Heart right ventricle (tissue), 16 donors: ENCODE measurements around the gene DAB1. TPM values are rescaled to one million over a fixed set of nuclear protein-coding genes. Genes with fewer than 3 reads are reported as not detected.

Experiments
- ATAC-seq, 8 donors: fragments of 200-7000 bp; cut with Tn5 transposase; one replicate each; pipeline ENCODE4 v1.9.1; 2020; ENCODE audit warnings: mild to moderate bottlenecking in 8 of 8, moderate library complexity in 8 of 8, moderate number of reproducible peaks in 1 of 8
- DNase-seq, 2 donors: peaks; one replicate each; pipeline ENCODE4 v3.0.0-alpha.2; 2020
- H3K27ac ChIP-seq, 10 donors: fragments of 200-600 bp; sonication (generic) in 2 of 10; one replicate each; pipeline versions ENCODE4 v1.5.0 to v1.8.0; 2020 to 2022; ENCODE audit warnings: mild to moderate bottlenecking in 3 of 10
- H3K27me3 ChIP-seq, 7 donors: fragments of 200-600 bp; one replicate each; pipeline ENCODE4 v1.8.0; 2021 to 2022; ENCODE audit warnings: mild to moderate bottlenecking in 2 of 7
- H3K36me3 ChIP-seq, 9 donors: fragments of 200-600 bp; sonication (generic) in 1 of 9; one replicate each; pipeline versions ENCODE4 v1.5.0 to v1.8.0; 2020 to 2022; ENCODE audit warnings: mild to moderate bottlenecking in 2 of 9
- H3K4me1 ChIP-seq, 9 donors: fragments of 200-600 bp; sonication (generic) in 1 of 9; one replicate each; pipeline versions ENCODE4 v1.5.0 to v1.8.0; 2020 to 2022; ENCODE audit warnings: mild to moderate bottlenecking in 4 of 9
- H3K4me3 ChIP-seq, 10 donors: fragments of 200-600 bp; sonication (generic) in 2 of 10; one replicate each; pipeline versions ENCODE4 v1.5.0 to v1.8.0; 2020 to 2022; ENCODE audit warnings: mild to moderate bottlenecking in 7 of 10, moderate library complexity in 2 of 10
- H3K9me3 ChIP-seq, 11 donors: fragments of 200-600 bp in 10 of 11; sonication (generic) in 2 of 11; one replicate each; pipeline versions ENCODE4 v1.5.0 to v1.8.0; 2013 to 2022; ENCODE audit warnings: mild to moderate bottlenecking in 2 of 11, control low read depth in 1 of 11, moderate library complexity in 1 of 11
- CTCF ChIP-seq, 9 donors: fragments of 200-600 bp; sonication (generic) in 2 of 9; IDR thresholded peaks; one replicate each; pipeline versions ENCODE4 v1.5.0 to v1.8.0; 2021 to 2022; ENCODE audit warnings: antibody characterized with exemption in 9 of 9, mild to moderate bottlenecking in 5 of 9, moderate library complexity in 1 of 9
- WGBS, 2 donors: extraction: QIAGEN DNeasy Blood & Tissue Kit; methylation state at CpG; one replicate each; pipeline ENCODE4 v1.1.7; 2013; ENCODE audit warnings: inconsistent platforms in 1 of 2; 5-methylcytosine and 5-hydroxymethylcytosine counted together
- intact Hi-C, 10 donors: fragments of 100-400 bp; cut with DNase I; formaldehyde crosslinking; loops; one replicate each; pipeline versions ENCODE4 v1.11.1 to v1.14.2; 2022
- polyA plus RNA-seq, 2 donors: library from polyadenylated mRNA; stranded (reverse); fragments of 200-250 nt; gene quantifications; one replicate each; pipeline ENCODE4 v1.2.3, GENCODE V29; 2013
- total RNA-seq, 10 donors: library from RNA; stranded (reverse); fragmentation: NEBNext Ultra II Directional in 3 of 10; extraction: Animal tissue kit (Norgen Biotek cat#: 25700) in 3 of 10; gene quantifications; one replicate each; pipeline versions ENCODE4 v1.2.1 to v1.2.4, GENCODE V29; 2021 to 2023
- donor health status: Arrhythmogenic right ventricular cardiomyopathy.
- donor health status: ischemic (EF 13 %, LVEDD 7.1; RV severe dilation, severe dysfunction).
- donor health status: healthy with polysubstance abuse.
- donor health status: DM: no; HTN: yes; CAD: no.
- donor health status: DM: no; HTN: no; CAD: no.
- donor health status: ischemic (EF 25% LVEDD 6.9; RV normal size, moderate dysfunction).
- donor health status: ischemic (EF 25% LVEDD 5.7; RV mildly dilated, moderate dysfunction).
- donor health status: healthy.
- donor health status: DM: yes; HTN: yes; CAD: no.
- donor health status: Ischemic cardiomyopathy.
- donor health status: ischemic (EF 35%, LVEDD 5.7; RV mildly dilated, moderate dysfunction).
- donor health status: nonischemic (EF 11% LVEDD 7.7; RV severe dilation, severe dysfunction).
- donor health status: DM: yes; HTN: yes; CAD: no.
- donor health status: PGD.
- donor health status: ischemic (EF 29% LVEDD 5.4; RV normal size, mild dysfunction).
- donor health status: nonischemic (EF 23%, LVEDD 6.1; RV moderate dilation, normal function).

DAB1 gene
- total and polyA plus RNA-seq, 12 donors: 0.16 to 25.5 (median 8.1) TPM

- Histone ChIP-seq H3K27me3 (no peaks in the 10 kb centered on the region), H3K9me3 (no peaks in the 10 kb centered on the region), H3K36me3 (no peaks in the 10 kb centered on the region), H3K4me3 (no peak overlapping the region), H3K27ac (no peak overlapping the region), H3K4me1 (no peaks in the 10 kb centered on the region)
- intact Hi-C loops: no loop called here
- WGBS, 2 donors: 78 to 79% methylated on average over 2 of the region's 2 CpGs
- no peak for TF ChIP-seq CTCF (IDR thresholded peaks at IDR 0.05)
- ATAC-seq (no peak), DNase-seq (no peak)
These were observed 383.0 kb downstream of the DAB1 start for GRCh38 chr1:57040811-57041210.

GRCh38 chr1:57036641-57037579 is 386.9 kb downstream of the DAB1 start:
- Histone ChIP-seq H3K27ac (no peak overlapping the region), H3K9me3 (no peaks in the 10 kb centered on the region), H3K4me1 (no peaks in the 10 kb centered on the region), H3K27me3 (no peaks in the 10 kb centered on the region), H3K36me3 (no peaks in the 10 kb centered on the region), H3K4me3 (no peak overlapping the region)
- no peak for TF ChIP-seq CTCF (IDR thresholded peaks at IDR 0.05)
- WGBS, 2 donors: 68 to 71% methylated on average over 4 of the region's 4 CpGs
- no peak for DNase-seq
- intact Hi-C loops: no loop called here
- ATAC-seq: no peak

- 90 to 91% methylated on average over 2 of the region's 2 CpGs for WGBS, 2 donors
- DNase-seq: no peak
- no peaks in the 10 kb centered on the region for H3K36me3 ChIP-seq
- no peak for TF ChIP-seq CTCF (IDR thresholded peaks at IDR 0.05)
- H3K4me1 ChIP-seq: no peaks in the 10 kb centered on the region
- no peak overlapping the region for H3K27ac ChIP-seq
- ATAC-seq: no peak
- H3K4me3 ChIP-seq: no peak overlapping the region
- no peaks in the 10 kb centered on the region for H3K9me3 ChIP-seq
- intact Hi-C loops: no loop called here
- H3K27me3 ChIP-seq: no peaks in the 10 kb centered on the region
These were observed 389.1 kb downstream of the DAB1 start for GRCh38 chr1:57034713-57035112.

GRCh38 chr1:57033222-57034001 is 390.4 kb downstream of the DAB1 start:
- no peaks in the 10 kb centered on the region for H3K4me1 ChIP-seq
- DNase-seq: no peak
- no peak for ATAC-seq
- peaks cover 0 to 9% (median 0%) of the 10 kb centered on the region in 11 donors for H3K9me3 ChIP-seq
- WGBS, 2 donors: 76 to 79% methylated on average over 8 of the region's 8 CpGs
- no peak overlapping the region for H3K4me3 ChIP-seq
- H3K27ac ChIP-seq: no peak overlapping the region
- intact Hi-C loops: no loop called here
- no peak for TF ChIP-seq CTCF (IDR thresholded peaks at IDR 0.05)
- no peaks in the 10 kb centered on the region for H3K36me3 ChIP-seq
- H3K27me3 ChIP-seq: no peaks in the 10 kb centered on the region
